Measurements from ENCODE around the gene C2CD3.

C2CD3 gene, protein sequence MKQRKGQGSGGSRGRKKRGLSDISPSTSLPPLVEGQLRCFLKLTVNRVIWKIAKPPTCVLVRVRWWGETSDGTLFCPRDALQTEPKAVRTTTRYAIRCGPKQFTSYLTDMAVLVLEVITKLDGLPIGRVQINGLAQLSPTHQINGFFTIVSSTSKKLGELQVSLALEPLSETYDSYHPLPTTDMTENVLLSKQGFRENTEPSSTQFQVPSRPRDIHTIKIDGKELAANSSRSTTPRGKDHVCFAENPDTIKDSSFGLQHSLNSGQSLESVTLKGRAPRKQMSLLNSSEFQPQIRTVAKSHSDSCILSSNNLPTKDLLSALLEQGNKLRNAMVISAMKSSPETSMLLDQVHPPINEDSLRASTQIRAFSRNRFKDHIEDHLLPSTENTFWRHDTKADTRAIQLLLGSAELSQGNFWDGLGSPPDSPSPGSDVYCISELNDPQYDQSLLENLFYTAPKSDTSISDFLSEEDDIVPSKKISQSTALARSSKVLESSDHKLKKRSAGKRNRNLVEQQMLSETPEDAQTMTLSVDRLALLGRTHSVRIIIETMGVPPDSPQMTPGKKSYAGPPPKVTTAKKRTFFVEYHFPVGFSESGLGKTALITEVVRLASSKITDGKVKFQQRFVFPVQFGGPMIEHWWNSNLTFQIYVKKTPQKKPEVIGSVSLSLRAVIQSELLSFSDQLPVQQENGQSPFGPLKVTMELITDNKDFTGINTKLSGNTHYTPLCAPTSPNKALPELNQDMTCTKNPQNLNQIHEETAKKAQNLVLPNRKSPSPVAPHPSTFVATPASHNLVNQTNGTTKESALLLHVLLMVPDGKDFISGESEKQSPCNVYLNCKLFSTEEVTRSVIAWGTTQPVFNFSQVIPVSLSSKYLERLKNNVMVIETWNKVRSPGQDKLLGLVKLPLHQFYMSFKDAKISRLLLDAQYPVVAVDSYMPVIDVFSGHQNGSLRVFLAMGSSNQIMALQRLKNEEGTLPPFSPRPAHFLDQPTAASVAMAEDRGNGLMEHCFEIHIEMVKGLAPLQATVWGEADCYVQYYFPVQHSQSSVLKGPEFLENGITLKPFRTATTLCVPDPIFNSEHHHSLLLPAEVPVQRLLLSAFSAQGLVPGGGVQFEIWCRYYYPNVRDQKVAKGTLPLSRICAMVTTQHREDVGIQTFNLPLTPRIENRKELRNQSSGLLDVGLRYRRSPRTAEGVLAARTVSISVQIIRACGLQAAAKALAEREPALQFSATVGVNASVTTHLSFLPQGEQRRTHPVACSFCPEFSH (N-terminal part only)

DNA sequence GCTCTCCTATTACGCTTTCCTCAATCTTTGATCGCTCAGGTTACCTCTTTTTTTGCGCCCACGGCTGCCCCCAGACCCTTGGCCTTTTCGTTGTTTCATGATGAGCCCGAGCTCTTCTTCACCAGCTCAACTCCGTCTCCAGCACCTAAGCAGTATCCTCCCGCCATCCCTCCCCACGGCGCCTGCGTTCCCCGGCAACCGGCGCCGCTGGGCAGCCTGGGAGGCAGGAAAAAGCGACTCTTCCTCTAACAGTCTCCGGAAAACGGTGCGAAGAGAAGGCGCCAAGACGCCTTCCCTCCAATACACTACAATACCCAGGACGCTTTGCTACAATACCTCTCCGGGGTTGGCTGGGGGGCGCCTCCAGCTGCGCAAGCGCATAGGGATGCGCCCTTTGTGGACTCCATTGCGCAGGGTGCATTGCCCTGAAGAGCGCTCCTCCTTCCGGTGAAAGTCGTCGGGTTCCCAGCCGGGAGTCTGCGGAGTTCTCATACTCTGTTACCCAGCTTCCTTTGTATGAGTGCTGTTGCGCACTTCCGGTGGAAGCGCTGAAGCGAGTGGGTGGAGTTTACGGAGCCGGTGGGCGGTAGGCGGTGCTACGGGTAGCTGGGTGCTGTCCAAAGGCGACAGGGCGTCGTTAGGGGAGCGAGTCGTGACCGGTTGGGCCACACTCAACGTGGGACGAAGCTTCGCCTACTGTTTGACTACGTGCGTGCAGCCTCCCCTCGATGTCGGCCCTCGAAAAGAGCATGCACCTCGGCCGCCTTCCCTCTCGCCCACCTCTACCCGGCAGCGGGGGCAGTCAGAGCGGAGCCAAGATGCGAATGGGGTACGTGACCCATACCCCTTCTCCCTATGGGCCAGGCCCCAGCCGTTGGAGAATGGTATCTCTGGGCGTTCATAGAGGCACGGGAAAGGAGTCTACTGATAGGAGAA lies at the start of gene C2CD3, which contains the start of gene PPME1:
C2CD3 (minus strand) TSS at position 309 of the 936 bp plus-strand sequence; CDS start at position 99, 210 bp downstream.
PPME1 (plus strand) TSS at position 596 of the 936 bp plus-strand sequence; CDS start at position 729, 133 bp downstream.
- H3K27me3 ChIP-seq (ENCODE audit: control insufficient read depth, insufficient read depth, low read length), result no peaks in the 10 kb centered on the region
- no peaks in the 10 kb centered on the region for H3K9me3 ChIP-seq (ENCODE audit: control insufficient read depth, insufficient read depth, low read length)
- H3K36me3 ChIP-seq (ENCODE audit: control insufficient read depth, insufficient read depth, low read length), result no peaks in the 10 kb centered on the region
- peak within 1 kb of the TSS; percentile 99 for H3K4me3 ChIP-seq (ENCODE audit: low read depth, low read length)
- H3K4me1 ChIP-seq (ENCODE audit: control insufficient read depth, insufficient read depth, low read length), result peaks cover 7% of the 10 kb centered on the region
- peak within 1 kb of the TSS; percentile 82 for H3K9ac ChIP-seq (ENCODE audit: low read depth, low read length)

DNA sequence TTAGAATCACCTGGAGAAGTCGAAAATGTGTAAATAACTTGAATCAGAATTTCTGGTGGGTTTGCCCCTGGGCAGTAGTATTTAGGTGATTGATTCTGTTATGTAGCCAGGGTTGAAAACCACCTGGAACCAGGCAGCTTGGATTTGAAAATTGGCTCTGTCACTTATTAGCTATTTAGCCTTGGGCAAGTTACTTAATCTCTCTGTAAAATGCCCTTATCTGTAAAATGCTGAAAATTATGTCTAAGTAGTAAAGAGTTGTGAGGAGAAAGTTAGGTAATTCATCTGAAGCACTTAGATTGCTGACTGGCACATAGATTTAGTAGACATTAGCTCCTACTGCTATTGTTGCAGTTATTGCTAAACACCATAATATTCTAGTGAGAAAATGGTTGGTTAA lies 49.6 kb upstream of the C2CD3 start:
- Histone ChIP-seq H3K36me3 (ENCODE audit: control insufficient read depth, insufficient read depth, low read length) (no peaks in the 10 kb centered on the region), H3K27me3 (ENCODE audit: control insufficient read depth, insufficient read depth, low read length) (no peaks in the 10 kb centered on the region), H3K9me3 (ENCODE audit: control insufficient read depth, insufficient read depth, low read length) (no peaks in the 10 kb centered on the region), H3K4me1 (ENCODE audit: control insufficient read depth, insufficient read depth, low read length) (no peaks in the 10 kb centered on the region), H3K9ac (ENCODE audit: low read depth, low read length) (no peak overlapping the region), H3K4me3 (ENCODE audit: low read depth, low read length) (no peak overlapping the region)

DNA sequence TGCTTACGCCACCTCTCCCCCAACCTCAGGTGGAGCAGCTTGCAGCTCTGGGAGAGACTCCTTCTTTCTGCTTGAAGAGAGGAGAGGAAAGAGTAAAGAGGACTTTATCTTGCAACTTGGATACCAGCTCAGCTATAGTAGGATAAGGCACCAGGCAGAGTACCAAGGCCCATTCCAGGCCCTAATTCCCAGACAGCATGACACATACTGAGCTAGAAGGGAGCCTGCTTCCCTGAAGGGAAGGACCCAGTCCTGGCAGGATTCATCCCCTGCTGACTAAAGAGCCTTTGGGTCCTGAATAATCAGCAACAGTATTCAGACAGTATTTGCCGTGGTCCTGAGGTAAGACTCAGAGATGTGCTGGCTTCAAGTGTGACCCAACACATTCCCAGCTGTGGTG lies 41.7 kb upstream of the C2CD3 start:
- Histone ChIP-seq H3K27me3 (ENCODE audit: control insufficient read depth, insufficient read depth, low read length) (no peaks in the 10 kb centered on the region), H3K9ac (ENCODE audit: low read depth, low read length) (no peak overlapping the region), H3K4me3 (ENCODE audit: low read depth, low read length) (no peak overlapping the region), H3K4me1 (ENCODE audit: control insufficient read depth, insufficient read depth, low read length) (no peaks in the 10 kb centered on the region), H3K9me3 (ENCODE audit: control insufficient read depth, insufficient read depth, low read length) (no peaks in the 10 kb centered on the region), H3K36me3 (ENCODE audit: control insufficient read depth, insufficient read depth, low read length) (no peaks in the 10 kb centered on the region)

DNA sequence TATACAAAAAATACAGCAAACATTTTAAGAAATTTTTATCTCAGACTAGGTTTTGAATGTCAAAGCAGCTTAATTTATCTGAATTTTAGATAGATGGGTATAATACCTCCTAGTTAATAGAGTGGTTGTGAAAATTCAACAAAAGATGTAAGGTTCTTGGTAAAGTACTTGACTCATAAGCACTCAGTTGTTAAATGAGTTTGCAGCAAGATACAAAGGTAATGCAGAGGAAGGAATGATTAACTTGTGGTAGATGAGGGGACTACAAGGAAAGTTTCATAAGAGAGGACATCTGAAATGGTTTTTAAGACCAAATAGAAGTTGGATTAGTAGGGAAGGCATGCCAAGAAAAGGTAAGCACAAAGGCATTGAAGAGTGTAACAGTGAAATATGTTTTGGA lies 37.7 kb upstream of the C2CD3 start:
- H3K27me3 ChIP-seq (ENCODE audit: control insufficient read depth, insufficient read depth, low read length), result no peaks in the 10 kb centered on the region
- no peaks in the 10 kb centered on the region for H3K4me1 ChIP-seq (ENCODE audit: control insufficient read depth, insufficient read depth, low read length)
- H3K4me3 ChIP-seq (ENCODE audit: low read depth, low read length), result no peak overlapping the region
- no peak overlapping the region for H3K9ac ChIP-seq (ENCODE audit: low read depth, low read length)
- no peaks in the 10 kb centered on the region for H3K36me3 ChIP-seq (ENCODE audit: control insufficient read depth, insufficient read depth, low read length)
- no peaks in the 10 kb centered on the region for H3K9me3 ChIP-seq (ENCODE audit: control insufficient read depth, insufficient read depth, low read length)

DNA sequence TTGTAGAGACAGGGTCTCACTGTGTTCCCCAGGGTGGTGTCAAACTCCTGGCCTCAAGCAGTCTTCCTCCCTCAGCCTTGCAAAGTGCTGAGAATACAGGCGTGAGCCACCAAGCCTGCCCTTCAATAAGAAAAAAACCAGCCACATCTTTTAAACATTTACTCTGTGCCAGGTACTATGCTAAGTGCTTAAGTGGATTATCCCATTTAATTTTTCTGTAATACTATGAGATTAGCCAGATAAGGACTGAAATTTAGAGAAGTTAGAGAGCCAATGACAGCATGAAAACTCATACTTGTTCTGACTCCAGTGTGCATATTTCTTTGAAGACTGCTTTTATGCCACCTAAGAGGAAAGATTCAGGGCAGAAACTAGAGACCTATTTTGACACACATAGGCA lies 35.9 kb upstream of the C2CD3 start:
- Histone ChIP-seq H3K4me3 (ENCODE audit: low read depth, low read length) (no peak overlapping the region), H3K36me3 (ENCODE audit: control insufficient read depth, insufficient read depth, low read length) (no peaks in the 10 kb centered on the region), H3K9me3 (ENCODE audit: control insufficient read depth, insufficient read depth, low read length) (no peaks in the 10 kb centered on the region), H3K9ac (ENCODE audit: low read depth, low read length) (no peak overlapping the region), H3K4me1 (ENCODE audit: control insufficient read depth, insufficient read depth, low read length) (no peaks in the 10 kb centered on the region), H3K27me3 (ENCODE audit: control insufficient read depth, insufficient read depth, low read length) (no peaks in the 10 kb centered on the region)

DNA sequence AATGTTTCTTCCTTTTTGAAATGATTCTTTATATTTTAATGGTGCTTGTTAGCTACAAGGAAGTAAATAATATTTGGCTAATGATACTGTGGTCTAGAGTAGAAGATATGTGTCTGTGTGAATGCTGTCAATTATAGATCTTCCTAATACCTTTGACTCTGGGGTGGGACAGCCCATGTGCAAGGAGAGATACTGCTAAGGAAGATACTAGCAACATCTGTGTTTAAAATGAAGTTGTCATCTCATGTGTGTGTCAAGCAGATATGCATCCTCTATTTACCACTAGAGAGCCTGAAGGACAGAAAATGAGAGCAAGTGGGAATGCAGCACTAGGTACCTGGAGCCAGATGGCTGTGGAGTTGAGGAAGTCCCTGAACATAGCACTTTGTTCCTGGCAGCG lies 34.4 kb upstream of the C2CD3 start:
- no peaks in the 10 kb centered on the region for H3K27me3 ChIP-seq (ENCODE audit: control insufficient read depth, insufficient read depth, low read length)
- H3K9ac ChIP-seq (ENCODE audit: low read depth, low read length), result no peak overlapping the region
- H3K4me1 ChIP-seq (ENCODE audit: control insufficient read depth, insufficient read depth, low read length), result no peaks in the 10 kb centered on the region
- H3K4me3 ChIP-seq (ENCODE audit: low read depth, low read length), result no peak overlapping the region
- no peaks in the 10 kb centered on the region for H3K36me3 ChIP-seq (ENCODE audit: control insufficient read depth, insufficient read depth, low read length)
- H3K9me3 ChIP-seq (ENCODE audit: control insufficient read depth, insufficient read depth, low read length), result no peaks in the 10 kb centered on the region

DNA sequence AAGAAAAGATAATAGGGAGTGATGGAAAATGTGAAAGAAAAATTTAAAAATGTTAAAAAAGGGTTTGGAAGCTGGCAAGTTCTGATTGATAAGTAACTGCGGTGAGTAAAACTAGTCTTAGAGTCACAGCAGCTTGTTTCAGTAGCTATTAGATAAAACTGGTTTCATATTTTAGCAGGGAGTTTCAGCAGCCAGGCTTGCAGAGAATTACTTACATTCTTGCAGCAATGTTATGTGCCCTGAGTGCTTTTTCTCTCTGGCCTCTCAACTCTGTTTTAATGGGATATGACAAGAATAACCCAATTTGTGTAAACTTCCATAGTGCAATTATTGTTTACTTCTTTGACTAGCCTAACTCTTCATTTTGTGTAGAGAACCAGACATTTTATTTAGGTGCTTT lies 33.9 kb upstream of the C2CD3 start:
- Histone ChIP-seq H3K4me1 (ENCODE audit: control insufficient read depth, insufficient read depth, low read length) (no peaks in the 10 kb centered on the region), H3K9me3 (ENCODE audit: control insufficient read depth, insufficient read depth, low read length) (no peaks in the 10 kb centered on the region), H3K36me3 (ENCODE audit: control insufficient read depth, insufficient read depth, low read length) (no peaks in the 10 kb centered on the region), H3K27me3 (ENCODE audit: control insufficient read depth, insufficient read depth, low read length) (no peaks in the 10 kb centered on the region), H3K9ac (ENCODE audit: low read depth, low read length) (no peak overlapping the region), H3K4me3 (ENCODE audit: low read depth, low read length) (no peak overlapping the region)

DNA sequence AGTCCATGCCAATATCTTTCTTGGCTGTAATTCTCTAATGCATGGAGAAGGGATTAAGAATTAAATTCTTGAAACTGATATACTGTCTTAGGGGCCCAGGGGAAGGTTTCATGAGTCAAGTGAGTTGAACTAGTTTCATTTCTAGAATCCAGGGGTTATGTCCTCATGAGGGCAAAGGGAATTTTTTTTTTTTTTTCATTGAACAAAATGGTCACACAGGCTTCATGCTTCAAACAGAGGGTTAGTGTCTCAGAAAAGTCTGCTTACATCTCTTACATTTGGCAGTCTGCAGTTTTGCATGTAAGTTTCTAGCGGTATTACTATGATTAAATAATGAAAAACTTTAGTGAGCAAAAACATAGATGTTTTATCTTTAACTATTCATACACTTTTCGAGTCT lies 33.2 kb upstream of the C2CD3 start:
- Histone ChIP-seq H3K4me3 (ENCODE audit: low read depth, low read length) (no peak overlapping the region), H3K36me3 (ENCODE audit: control insufficient read depth, insufficient read depth, low read length) (no peaks in the 10 kb centered on the region)

DNA sequence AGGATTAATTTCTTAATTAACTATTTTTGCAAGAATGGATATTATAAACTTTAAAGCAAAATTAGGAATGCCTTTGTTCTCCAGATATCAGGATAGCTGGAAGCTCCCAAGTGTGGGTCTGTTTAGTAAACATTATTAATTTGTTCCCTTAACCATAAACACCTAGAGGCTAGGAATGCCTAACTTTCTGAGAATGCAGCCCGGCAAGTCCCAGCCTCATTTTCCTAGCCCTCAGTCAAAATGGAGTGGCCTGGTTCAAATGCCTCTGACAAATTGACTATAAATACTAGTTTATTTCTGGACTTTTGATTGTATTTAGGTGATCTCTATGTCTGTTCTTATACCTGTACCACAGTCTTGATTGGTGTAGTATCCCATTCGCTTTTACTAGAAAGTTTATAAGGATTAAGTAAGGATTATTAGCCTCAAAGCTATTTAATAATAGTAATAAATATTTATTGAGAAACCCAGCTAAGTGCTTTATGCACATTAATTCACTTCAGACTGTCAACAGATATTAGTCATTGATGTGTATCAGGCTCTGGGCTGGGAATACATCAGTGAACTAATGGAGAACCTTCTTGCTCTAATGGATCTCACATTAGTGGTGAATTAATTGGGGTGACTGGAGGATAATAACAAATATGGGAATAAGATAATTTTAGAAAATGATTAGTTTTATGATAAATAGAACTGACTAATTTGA lies 26.1 kb upstream of the C2CD3 start:
- H3K9ac ChIP-seq (ENCODE audit: low read depth, low read length), result no peak overlapping the region
- no peaks in the 10 kb centered on the region for H3K27me3 ChIP-seq (ENCODE audit: control insufficient read depth, insufficient read depth, low read length)
- H3K9me3 ChIP-seq (ENCODE audit: control insufficient read depth, insufficient read depth, low read length), result no peaks in the 10 kb centered on the region
- H3K4me1 ChIP-seq (ENCODE audit: control insufficient read depth, insufficient read depth, low read length), result no peaks in the 10 kb centered on the region
- H3K36me3 ChIP-seq (ENCODE audit: control insufficient read depth, insufficient read depth, low read length), result no peaks in the 10 kb centered on the region
- no peak overlapping the region for H3K4me3 ChIP-seq (ENCODE audit: low read depth, low read length)

More for the DNA sequence above, 33.2 kb upstream of the C2CD3 start:
- Histone ChIP-seq H3K9me3 (ENCODE audit: control insufficient read depth, insufficient read depth, low read length) (no peaks in the 10 kb centered on the region), H3K9ac (ENCODE audit: low read depth, low read length) (no peak overlapping the region), H3K27me3 (ENCODE audit: control insufficient read depth, insufficient read depth, low read length) (no peaks in the 10 kb centered on the region), H3K4me1 (ENCODE audit: control insufficient read depth, insufficient read depth, low read length) (no peaks in the 10 kb centered on the region)

DNA sequence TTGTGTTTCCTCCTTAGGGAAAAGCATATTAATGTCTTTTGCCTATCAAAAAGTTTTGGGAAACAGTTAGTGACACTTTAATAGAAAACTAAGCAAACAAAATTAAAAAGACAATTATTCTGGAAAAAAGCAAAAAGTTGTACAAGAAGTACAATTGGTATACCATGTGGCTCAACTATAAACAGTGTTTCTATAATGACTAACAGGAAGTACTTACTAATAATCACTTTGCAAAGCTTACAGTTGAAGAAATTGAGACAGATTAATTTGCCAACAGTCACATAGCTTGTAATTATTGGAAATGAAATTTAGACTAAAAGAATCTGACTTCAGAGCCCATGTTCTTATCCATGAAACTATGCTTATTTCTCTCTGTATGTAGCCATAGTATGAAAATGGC lies 25.0 kb upstream of the C2CD3 start:
- Histone ChIP-seq H3K4me3 (ENCODE audit: low read depth, low read length) (no peak overlapping the region), H3K4me1 (ENCODE audit: control insufficient read depth, insufficient read depth, low read length) (no peaks in the 10 kb centered on the region), H3K9ac (ENCODE audit: low read depth, low read length) (no peak overlapping the region), H3K27me3 (ENCODE audit: control insufficient read depth, insufficient read depth, low read length) (no peaks in the 10 kb centered on the region), H3K36me3 (ENCODE audit: control insufficient read depth, insufficient read depth, low read length) (no peaks in the 10 kb centered on the region), H3K9me3 (ENCODE audit: control insufficient read depth, insufficient read depth, low read length) (no peaks in the 10 kb centered on the region)
